ENCODE measurements around the gene NIT1. TPM values are rescaled to one million over a fixed set of nuclear protein-coding genes. Genes with fewer than 3 reads are reported as not detected.

Gene NIT1
- total RNA-seq, 1 donor from 2014 or later: 34.2 TPM

DNA sequence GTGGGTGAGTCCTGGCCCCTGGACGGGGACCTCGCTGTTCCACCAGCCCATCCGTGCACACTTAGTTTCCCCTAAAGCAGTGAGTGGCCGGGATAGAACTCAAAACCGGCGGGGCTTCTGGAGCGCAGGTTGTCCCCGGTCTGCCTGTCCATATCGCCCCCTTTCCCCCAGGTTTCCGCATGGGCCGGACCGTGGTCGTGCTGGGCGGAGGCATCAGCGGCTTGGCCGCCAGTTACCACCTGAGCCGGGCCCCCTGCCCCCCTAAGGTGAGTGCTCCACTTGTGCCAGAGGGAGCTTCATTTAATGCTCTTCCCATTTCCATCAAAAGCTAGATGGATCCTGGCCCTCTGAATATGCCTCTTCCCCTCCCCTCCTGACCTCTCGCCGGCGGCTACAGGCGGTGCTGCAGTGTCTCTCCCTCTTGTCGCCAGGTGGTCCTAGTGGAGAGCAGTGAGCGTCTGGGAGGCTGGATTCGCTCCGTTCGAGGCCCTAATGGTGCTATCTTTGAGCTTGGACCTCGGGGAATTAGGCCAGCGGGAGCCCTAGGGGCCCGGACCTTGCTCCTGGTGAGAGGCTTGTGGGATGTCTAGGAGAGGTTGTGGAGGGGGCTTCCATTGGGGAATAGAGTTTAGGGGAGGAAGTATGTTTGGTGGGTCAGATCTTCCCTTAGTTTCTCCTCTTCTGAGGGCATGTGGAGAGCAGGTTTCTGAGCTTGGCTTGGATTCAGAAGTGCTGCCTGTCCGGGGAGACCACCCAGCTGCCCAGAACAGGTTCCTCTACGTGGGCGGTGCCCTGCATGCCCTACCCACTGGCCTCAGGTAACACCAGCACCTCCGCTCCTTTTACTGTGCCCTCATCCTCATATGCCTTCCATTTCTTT, 49.0 kb downstream of the NIT1 start:
- H3K4me3 ChIP-seq (ENCODE audit: low read depth, low read length): peak overlapping the region; percentile 74
- no peak for DNase-seq (ENCODE audit: low read depth)
- TF ChIP-seq, protein P1, sequence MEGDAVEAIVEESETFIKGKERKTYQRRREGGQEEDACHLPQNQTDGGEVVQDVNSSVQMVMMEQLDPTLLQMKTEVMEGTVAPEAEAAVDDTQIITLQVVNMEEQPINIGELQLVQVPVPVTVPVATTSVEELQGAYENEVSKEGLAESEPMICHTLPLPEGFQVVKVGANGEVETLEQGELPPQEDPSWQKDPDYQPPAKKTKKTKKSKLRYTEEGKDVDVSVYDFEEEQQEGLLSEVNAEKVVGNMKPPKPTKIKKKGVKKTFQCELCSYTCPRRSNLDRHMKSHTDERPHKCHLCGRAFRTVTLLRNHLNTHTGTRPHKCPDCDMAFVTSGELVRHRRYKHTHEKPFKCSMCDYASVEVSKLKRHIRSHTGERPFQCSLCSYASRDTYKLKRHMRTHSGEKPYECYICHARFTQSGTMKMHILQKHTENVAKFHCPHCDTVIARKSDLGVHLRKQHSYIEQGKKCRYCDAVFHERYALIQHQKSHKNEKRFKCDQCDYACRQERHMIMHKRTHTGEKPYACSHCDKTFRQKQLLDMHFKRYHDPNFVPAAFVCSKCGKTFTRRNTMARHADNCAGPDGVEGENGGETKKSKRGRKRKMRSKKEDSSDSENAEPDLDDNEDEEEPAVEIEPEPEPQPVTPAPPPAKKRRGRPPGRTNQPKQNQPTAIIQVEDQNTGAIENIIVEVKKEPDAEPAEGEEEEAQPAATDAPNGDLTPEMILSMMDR (conservative IDR thresholded peaks at IDR 0.05; ENCODE audit: low read depth, low read length): no peak

DNA sequence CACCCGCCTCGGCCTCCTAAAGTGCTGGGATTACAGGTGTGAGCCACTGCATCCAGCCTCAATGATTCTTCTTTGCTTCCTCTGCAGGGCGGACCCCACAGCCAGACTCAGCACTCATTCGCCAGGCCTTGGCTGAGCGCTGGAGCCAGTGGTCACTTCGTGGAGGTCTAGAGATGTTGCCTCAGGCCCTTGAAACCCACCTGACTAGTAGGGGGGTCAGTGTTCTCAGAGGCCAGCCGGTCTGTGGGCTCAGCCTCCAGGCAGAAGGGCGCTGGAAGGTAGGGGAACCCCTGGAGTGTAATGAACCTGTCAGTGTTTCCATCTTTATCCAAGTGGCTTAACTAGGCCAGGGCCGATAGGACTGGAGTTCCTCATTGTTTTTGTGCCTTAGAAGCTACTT, 51.0 kb downstream of the NIT1 start:
- no peak for DNase-seq (ENCODE audit: low read depth)
- H3K4me3 ChIP-seq (ENCODE audit: low read depth, low read length): no peak overlapping the region
- TF ChIP-seq, protein P1 (conservative IDR thresholded peaks at IDR 0.05; ENCODE audit: low read depth, low read length): no peak

Other genes starting within 250 kb of the NIT1 start
- not detected in 2 replicates for gene ITLN1, start 232.9 kb upstream of the NIT1 start, total RNA-seq
- gene ITLN2, start 163.3 kb upstream of the NIT1 start, total RNA-seq: not detected in 2 replicates
- gene F11R, start 97.0 kb upstream of the NIT1 start, total RNA-seq: 42.2 and 57.8 TPM in 2 replicates
- gene TSTD1, start 79.1 kb upstream of the NIT1 start, total RNA-seq: 52.0 and 148 TPM in 2 replicates
- gene USF1, start 72.1 kb upstream of the NIT1 start, total RNA-seq: 37.9 and 53.7 TPM in 2 replicates
- 0.06 and 0.07 TPM in 2 replicates for gene ARHGAP30, start 48.2 kb upstream of the NIT1 start, total RNA-seq
- gene NECTIN4, start 28.5 kb upstream of the NIT1 start, total RNA-seq: 3.0 and 6.1 TPM in 2 replicates
- 2.6 and 6.5 TPM in 2 replicates for gene KLHDC9, start 19.7 kb upstream of the NIT1 start, total RNA-seq
- gene PFDN2, start 68 bp upstream of the NIT1 start, total RNA-seq: 102 and 103 TPM in 2 replicates
- 22.8 and 24.7 TPM in 2 replicates for gene DEDD, start 14.6 kb downstream of the NIT1 start, total RNA-seq
- gene UFC1, start 35.9 kb downstream of the NIT1 start, total RNA-seq: 84.7 and 117 TPM in 2 replicates
- 10.2 and 20.6 TPM in 2 replicates for gene USP21, start 41.4 kb downstream of the NIT1 start, total RNA-seq
- gene PPOX, start 48.3 kb downstream of the NIT1 start, total RNA-seq: 20.3 and 22.0 TPM in 2 replicates
- 46.2 and 50.7 TPM in 2 replicates for gene B4GALT3, start 59.4 kb downstream of the NIT1 start, total RNA-seq
- gene ADAMTS4, start 80.9 kb downstream of the NIT1 start, total RNA-seq: under 0.01 TPM in 1 of 2 replicates, not detected in the other
- gene NDUFS2, start 84.3 kb downstream of the NIT1 start, total RNA-seq: 104 and 124 TPM in 2 replicates
- not detected in 2 replicates for gene FCER1G, start 97.2 kb downstream of the NIT1 start, total RNA-seq
- not detected in 2 replicates for gene APOA2, start 105.5 kb downstream of the NIT1 start, total RNA-seq
- 6.2 and 12.4 TPM in 2 replicates for gene TOMM40L, start 108.0 kb downstream of the NIT1 start, total RNA-seq
- gene NR1I3, start 120.1 kb downstream of the NIT1 start, total RNA-seq: not detected in 2 replicates
- gene PCP4L1, start 140.6 kb downstream of the NIT1 start, total RNA-seq: 0.35 TPM in 1 of 2 replicates, not detected in the other
- 0.69 and 1.2 TPM in 2 replicates for gene MPZ, start 191.9 kb downstream of the NIT1 start, total RNA-seq
- gene SDHC, start 196.3 kb downstream of the NIT1 start, total RNA-seq: 12.7 and 15.8 TPM in 2 replicates
- gene CFAP126, start 249.8 kb downstream of the NIT1 start, total RNA-seq: not detected in 2 replicates

Measured in epithelial cell of proximal tubule (primary cell).